ENCODE results near the gene DFFB.

DNA sequence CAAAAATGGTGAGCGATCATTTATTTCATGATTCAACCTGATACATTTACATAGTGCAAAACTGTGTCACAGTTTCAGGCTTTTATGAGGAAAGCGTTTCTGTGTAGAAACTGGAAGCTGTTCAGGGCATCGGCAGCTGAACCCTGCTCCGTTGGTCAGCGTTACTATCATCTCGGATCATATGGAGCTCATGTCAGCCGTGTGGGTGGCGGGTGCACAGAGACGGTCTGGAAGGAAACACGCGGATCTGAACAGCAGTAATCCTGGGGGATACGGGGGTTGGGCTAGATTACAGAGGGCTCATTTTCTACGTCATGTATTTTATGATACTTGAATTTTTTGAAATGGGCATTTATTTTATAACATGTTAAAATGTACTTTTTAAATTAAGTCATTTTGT is 27.7 kb downstream of the DFFB start:
- TF ChIP-seq CTCF (IDR thresholded peaks at IDR 0.05) (no peak), POLR2A (IDR thresholded peaks at IDR 0.05) (no peak)
